GM12875 (cell line): Measurements from ENCODE around the gene ADAP2.

Experiments
- H3K4me3 ChIP-seq: one replicate; pipeline ENCODE4 v1.5.1; 2011; ENCODE audit warnings: low read depth, low read length, control low read depth
- CTCF ChIP-seq: IDR thresholded peaks from 2 replicates; pipeline ENCODE4 v1.5.1; 2011; ENCODE audit warnings: low read depth, mild to moderate bottlenecking, control low read depth, inconsistent platforms, low read length, moderate library complexity, borderline replicate concordance; ENCODE audit not compliant: insufficient read depth

ADAP2 gene

GRCh38 chr17:30996486-30996885 is 74.7 kb downstream of the ADAP2 start:
- no peak for TF ChIP-seq CTCF
- H3K4me3 ChIP-seq, result no peak overlapping the region

- no peak overlapping the region for H3K4me3 ChIP-seq
- no peak for TF ChIP-seq CTCF
These were observed 75.5 kb downstream of the ADAP2 start for GRCh38 chr17:30997270-30997669.

GRCh38 chr17:30997842-30998241 is 76.1 kb downstream of the ADAP2 start:
- TF ChIP-seq CTCF, result no peak
- no peak overlapping the region for H3K4me3 ChIP-seq

GRCh38 chr17:31002047-31002446 is 80.3 kb downstream of the ADAP2 start:
- no peak for TF ChIP-seq CTCF
- H3K4me3 ChIP-seq, result no peak overlapping the region

GRCh38 chr17:31003225-31003866 is 81.6 kb downstream of the ADAP2 start:
- TF ChIP-seq CTCF, result no peak
- H3K4me3 ChIP-seq, result no peak overlapping the region

- H3K4me3 ChIP-seq, result no peak overlapping the region
- no peak for TF ChIP-seq CTCF
These were observed 82.4 kb downstream of the ADAP2 start for GRCh38 chr17:31004160-31004559.

- no peak for TF ChIP-seq CTCF
- H3K4me3 ChIP-seq, result peak overlapping the region; percentile 80
These were observed 86.1 kb downstream of the ADAP2 start for GRCh38 chr17:31007695-31008373.
